CD4-positive, CD25-positive, alpha-beta regulatory T cell (primary cell): ENCODE results near the gene ETDC. TPM values are rescaled to one million over a fixed set of nuclear protein-coding genes. Genes with fewer than 3 reads are reported as not detected.

ENCODE experiments used
- ATAC-seq, 2 donors: fragments of 150-1000 bp; cut with Tn5 transposase; one replicate each; pipeline ENCODE4 v1.10.0; 2021; ENCODE audit warnings: low read depth in 2 of 2, moderate number of reproducible peaks in 2 of 2, moderate library complexity in 1 of 2
- DNase-seq, 3 donors: peaks; one replicate each; pipeline versions ENCODE4 v3.0.0 to v3.0.0-alpha.2; 2012 to 2022; ENCODE audit warnings: mixed read lengths in 1 of 3
- H3K27ac ChIP-seq: one replicate; pipeline ENCODE4 v1.7.0; 2013; ENCODE audit warnings: mild to moderate bottlenecking, low read length; ENCODE audit not compliant: insufficient read depth, poor library complexity, severe bottlenecking
- H3K27me3 ChIP-seq: one replicate; pipeline ENCODE4 v1.7.0; 2013; ENCODE audit warnings: low read length; ENCODE audit not compliant: control insufficient read depth, insufficient read depth
- H3K36me3 ChIP-seq: one replicate; pipeline ENCODE4 v1.7.0; 2013; ENCODE audit warnings: mild to moderate bottlenecking, low read length, moderate library complexity; ENCODE audit not compliant: control insufficient read depth, insufficient read depth
- H3K4me1 ChIP-seq: 2 replicates; pipeline ENCODE4 v1.7.0; 2013; ENCODE audit warnings: mild to moderate bottlenecking, low read length; ENCODE audit not compliant: insufficient read depth, control insufficient read depth, poor library complexity, severe bottlenecking
- H3K4me3 ChIP-seq: one replicate; pipeline ENCODE4 v1.7.0; 2013; ENCODE audit warnings: low read depth, mild to moderate bottlenecking, low read length, moderate library complexity
- H3K9me3 ChIP-seq, 2 experiments: 1 replicate in 1 of 2; 2 replicates in 1 of 2; pipeline ENCODE4 v1.7.0; 2013; ENCODE audit warnings: low read length in 2 of 2, mild to moderate bottlenecking in 1 of 2, moderate library complexity in 1 of 2; ENCODE audit not compliant: control insufficient read depth in 2 of 2
- H3K27ac Mint-ChIP-seq, 3 donors: one replicate each; pipeline ENCODE4 v1.8.0; 2020 to 2022; ENCODE audit warnings: mild to moderate bottlenecking in 3 of 3, mixed read lengths in 3 of 3, moderate library complexity in 2 of 3
- H3K27me3 Mint-ChIP-seq: one replicate; pipeline ENCODE4 v1.8.0; 2022; ENCODE audit warnings: mild to moderate bottlenecking, mixed read lengths
- H3K36me3 Mint-ChIP-seq: one replicate; pipeline ENCODE4 v1.8.0; 2020; ENCODE audit warnings: mixed read lengths
- H3K4me1 Mint-ChIP-seq, 4 donors: one replicate each; pipeline ENCODE4 v1.8.0; 2020 to 2022; ENCODE audit warnings: mixed read lengths in 4 of 4, mild to moderate bottlenecking in 1 of 4
- H3K4me3 Mint-ChIP-seq, 4 donors: one replicate each; pipeline ENCODE4 v1.8.0; 2020 to 2022; ENCODE audit warnings: mild to moderate bottlenecking in 4 of 4, mixed read lengths in 4 of 4, moderate library complexity in 3 of 4
- H3K9me3 Mint-ChIP-seq, 7 donors: one replicate each; pipeline ENCODE4 v1.8.0; 2020 to 2022; ENCODE audit warnings: mixed read lengths in 7 of 7, mild to moderate bottlenecking in 3 of 7, moderate library complexity in 2 of 7
- polyA plus RNA-seq, 4 donors: library from polyadenylated mRNA; unstranded; fragments of 300-500 nt; fragmentation: Illumina TruSeq; gene quantifications; one replicate each; pipeline ENCODE4 v1.2.3, GENCODE V29; 2021
- total RNA-seq: library from RNA; stranded (reverse); gene quantifications from one replicate; pipeline ENCODE4 v1.2.3, GENCODE V29; 2022

ETDC gene
- total and polyA plus RNA-seq, 5 donors from 2014 or later: not detected

DNA sequence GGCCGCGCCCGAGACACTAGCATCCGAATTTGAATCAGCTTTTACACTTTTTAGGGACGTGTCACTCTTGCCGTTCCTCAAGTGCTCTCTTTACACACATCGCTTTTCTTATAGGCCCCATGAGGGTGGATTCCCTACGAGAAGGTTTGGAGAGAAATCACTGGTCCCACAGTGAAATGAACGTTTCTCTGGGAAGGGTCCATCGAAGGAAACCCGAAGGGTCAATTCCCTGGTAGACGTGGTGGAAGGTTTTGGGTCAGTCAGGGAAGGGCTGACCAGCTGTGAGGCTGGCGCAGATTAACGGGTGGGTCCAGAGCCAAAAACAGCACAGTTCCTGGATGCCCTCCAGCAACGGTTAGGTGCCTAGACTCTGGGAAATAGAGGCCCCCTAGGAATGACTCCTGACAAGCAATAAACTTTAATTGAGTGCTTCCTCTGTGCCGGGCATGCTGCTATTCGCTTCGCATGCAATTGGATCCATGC lies 35.9 kb downstream of the ETDC start:
- Histone ChIP-seq H3K9me3 (no peaks in the 10 kb centered on the region), H3K36me3 (peaks cover 7% of the 10 kb centered on the region), H3K27me3 (no peaks in the 10 kb centered on the region), H3K4me1 (peaks cover 22% of the 10 kb centered on the region), H3K4me3 (peak overlapping the region; percentile 55), H3K27ac (peak overlapping the region; percentile 86)
- Mint-ChIP-seq H3K4me1 (peaks cover 0 to 54% (median 39%) of the 10 kb centered on the region in 4 donors), H3K4me3 (peak overlapping the region; percentile 85 to 93 (median 90)), H3K27me3 (peaks cover 4% of the 10 kb centered on the region), H3K9me3 (no peaks in the 10 kb centered on the region), H3K36me3 (peaks cover 4% of the 10 kb centered on the region), H3K27ac (peak overlapping the region; percentile 77 to 84 (median 80))
- no peak for ATAC-seq
- DNase-seq: no peak

DNA sequence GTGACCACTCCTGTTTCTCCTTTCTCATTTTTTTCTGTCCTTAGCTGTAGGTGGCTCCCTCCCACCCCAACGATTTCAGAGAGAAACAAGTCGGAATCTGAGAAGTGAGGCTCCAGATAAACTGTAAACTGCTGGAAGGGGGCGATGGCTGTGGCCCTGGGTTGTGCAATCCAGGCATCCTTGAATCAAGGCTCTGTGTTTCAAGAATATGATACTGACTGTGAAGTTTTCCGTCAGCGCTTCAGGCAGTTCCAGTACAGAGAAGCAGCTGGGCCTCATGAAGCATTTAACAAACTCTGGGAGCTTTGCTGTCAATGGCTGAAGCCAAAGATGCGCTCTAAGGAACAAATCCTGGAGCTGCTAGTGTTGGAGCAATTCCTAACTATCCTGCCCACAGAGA lies 37.7 kb downstream of the ETDC start:
- Histone ChIP-seq H3K9me3 (no peaks in the 10 kb centered on the region), H3K4me1 (peaks cover 5% of the 10 kb centered on the region), H3K36me3 (peaks cover 10% of the 10 kb centered on the region), H3K4me3 (no peak overlapping the region), H3K27ac (no peak overlapping the region), H3K27me3 (no peaks in the 10 kb centered on the region)
- no peaks in the 10 kb centered on the region for H3K9me3 Mint-ChIP-seq
- H3K36me3 Mint-ChIP-seq: peaks cover 7% of the 10 kb centered on the region
- no peak overlapping the region for H3K4me3 Mint-ChIP-seq
- H3K27ac Mint-ChIP-seq: no peak overlapping the region
- H3K27me3 Mint-ChIP-seq: peaks cover 4% of the 10 kb centered on the region
- no peak for ATAC-seq
- H3K4me1 Mint-ChIP-seq: peaks cover 0 to 37% (median 23%) of the 10 kb centered on the region in 4 donors
- DNase-seq: no peak

DNA sequence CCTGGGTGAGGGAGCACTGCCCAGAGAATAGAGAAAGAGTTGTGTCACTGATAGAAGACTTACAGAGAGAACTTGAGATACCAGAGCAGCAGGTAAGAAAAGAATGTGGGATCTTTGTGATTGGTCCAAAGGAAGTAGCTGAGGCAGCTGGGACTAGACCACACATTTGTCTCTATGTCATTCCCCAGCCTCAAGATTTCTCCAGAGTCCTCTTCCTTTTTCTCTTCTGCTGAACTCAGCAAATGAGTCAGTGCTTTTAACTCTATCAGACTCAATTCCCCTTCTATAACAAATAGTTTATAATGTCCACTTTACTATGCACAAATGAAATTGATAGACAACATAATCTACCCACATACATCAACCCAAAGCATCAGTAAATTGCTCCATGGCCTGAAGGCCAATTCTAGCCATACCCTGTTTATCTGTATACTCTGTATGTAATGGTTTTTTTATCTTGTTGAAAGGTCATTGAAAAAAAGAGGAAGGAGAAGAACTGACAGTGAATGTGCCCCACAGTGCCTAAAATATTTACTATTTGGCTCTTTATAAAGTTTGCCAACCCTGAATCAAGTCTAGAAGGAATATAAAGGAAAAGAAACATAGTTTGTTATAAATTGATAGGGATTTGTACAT lies 38.2 kb downstream of the ETDC start:
- no peak for DNase-seq
- Histone ChIP-seq H3K4me3 (no peak overlapping the region), H3K9me3 (no peaks in the 10 kb centered on the region), H3K36me3 (peaks cover 10% of the 10 kb centered on the region), H3K27ac (no peak overlapping the region), H3K4me1 (no peaks in the 10 kb centered on the region), H3K27me3 (no peaks in the 10 kb centered on the region)
- no peaks in the 10 kb centered on the region for H3K9me3 Mint-ChIP-seq
- no peak for ATAC-seq
- peaks cover 0 to 32% (median 19%) of the 10 kb centered on the region in 4 donors for H3K4me1 Mint-ChIP-seq
- peaks cover 4% of the 10 kb centered on the region for H3K27me3 Mint-ChIP-seq
- H3K36me3 Mint-ChIP-seq: peaks cover 7% of the 10 kb centered on the region
- H3K27ac Mint-ChIP-seq: no peak overlapping the region
- H3K4me3 Mint-ChIP-seq: peak overlapping the region in 1 of 4 donors; percentile 13

DNA sequence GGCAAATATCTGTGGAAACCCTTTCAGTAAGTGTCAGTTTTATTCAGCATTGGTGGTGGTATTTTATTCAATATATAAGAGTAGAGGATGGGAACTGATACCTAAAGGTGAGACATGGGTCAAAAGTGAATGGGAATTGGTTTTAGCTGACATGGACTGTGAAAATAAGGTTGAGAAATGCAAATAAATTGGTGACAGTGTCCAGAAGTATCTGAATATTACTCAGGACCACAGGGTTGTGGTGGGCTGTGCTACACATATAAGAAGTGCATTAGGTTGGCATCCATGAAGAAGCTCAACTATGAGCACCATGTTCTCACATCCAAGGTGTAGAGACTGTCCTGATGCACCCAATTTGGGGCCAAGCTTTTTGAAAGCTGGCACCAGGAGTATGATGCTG lies 45.0 kb downstream of the ETDC start:
- Mint-ChIP-seq H3K27me3 (no peaks in the 10 kb centered on the region), H3K9me3 (peaks cover 0 to 1% (median 0%) of the 10 kb centered on the region in 7 donors), H3K36me3 (peaks cover 4% of the 10 kb centered on the region), H3K4me1 (peaks cover 0 to 14% (median 5%) of the 10 kb centered on the region in 4 donors), H3K27ac (no peak overlapping the region), H3K4me3 (no peak overlapping the region)
- Histone ChIP-seq H3K36me3 (peaks cover 7% of the 10 kb centered on the region), H3K27me3 (no peaks in the 10 kb centered on the region), H3K4me1 (no peaks in the 10 kb centered on the region), H3K9me3 (no peaks in the 10 kb centered on the region), H3K4me3 (no peak overlapping the region), H3K27ac (no peak overlapping the region)
- no peak for ATAC-seq
- DNase-seq: no peak

Other genes with a start within 250 kb of the ETDC start
- 0.15 TPM for gene SMIM10L2B, start 210.8 kb upstream of the ETDC start, total RNA-seq
- under 1 TPM in 2 of 4 donors, not detected in 2; 0.10 to 0.19 TPM for gene SMIM10L2B, start 210.8 kb upstream of the ETDC start, polyA plus RNA-seq
- not detected for gene ETDB, start 189.0 kb upstream of the ETDC start, total RNA-seq
- gene ETDB, start 189.0 kb upstream of the ETDC start, polyA plus RNA-seq: not detected
- not detected for gene CT55, start 138.1 kb upstream of the ETDC start, total RNA-seq
- gene CT55, start 138.1 kb upstream of the ETDC start, polyA plus RNA-seq: not detected
- not detected for gene ETDA, start 57.4 kb upstream of the ETDC start, total RNA-seq
- gene ETDA, start 57.4 kb upstream of the ETDC start, polyA plus RNA-seq: not detected
- gene ZNF75D, start 34.6 kb downstream of the ETDC start, total RNA-seq: 15.8 TPM
- gene ZNF75D, start 34.6 kb downstream of the ETDC start, polyA plus RNA-seq: 10 to 100 TPM in 1 of 4 donors, 1 to 10 TPM in 3; 9.2 to 10.6 (median 9.3) TPM
- gene ZNF449, start 35.3 kb downstream of the ETDC start, total RNA-seq: 2.2 TPM
- gene ZNF449, start 35.3 kb downstream of the ETDC start, polyA plus RNA-seq: 1 to 10 TPM in 2 of 4 donors, under 1 TPM in 2; 0.76 to 1.4 (median 1.1) TPM
- gene SMIM10L2A, start 112.5 kb downstream of the ETDC start, total RNA-seq: 0.42 TPM
- under 1 TPM; 0.05 to 0.39 (median 0.33) TPM for gene SMIM10L2A, start 112.5 kb downstream of the ETDC start, polyA plus RNA-seq
- gene INTS6L, start 211.2 kb downstream of the ETDC start, total RNA-seq: 28.4 TPM
- 1 to 10 TPM; 5.7 to 7.2 (median 6.0) TPM for gene INTS6L, start 211.2 kb downstream of the ETDC start, polyA plus RNA-seq